EH (cell line): ENCODE results near the gene EIF3CL.
"Not testable (repeated sequence)": the region's sequence is repeated elsewhere in the genome, so short reads cannot be mapped to it uniquely, and the experiment has no call there.

Experiments
- DNase-seq: peaks from one replicate; pipeline ENCODE4 v3.0.0-alpha.2; 2015; ENCODE audit warnings: low read depth

The EIF3CL gene

DNA sequence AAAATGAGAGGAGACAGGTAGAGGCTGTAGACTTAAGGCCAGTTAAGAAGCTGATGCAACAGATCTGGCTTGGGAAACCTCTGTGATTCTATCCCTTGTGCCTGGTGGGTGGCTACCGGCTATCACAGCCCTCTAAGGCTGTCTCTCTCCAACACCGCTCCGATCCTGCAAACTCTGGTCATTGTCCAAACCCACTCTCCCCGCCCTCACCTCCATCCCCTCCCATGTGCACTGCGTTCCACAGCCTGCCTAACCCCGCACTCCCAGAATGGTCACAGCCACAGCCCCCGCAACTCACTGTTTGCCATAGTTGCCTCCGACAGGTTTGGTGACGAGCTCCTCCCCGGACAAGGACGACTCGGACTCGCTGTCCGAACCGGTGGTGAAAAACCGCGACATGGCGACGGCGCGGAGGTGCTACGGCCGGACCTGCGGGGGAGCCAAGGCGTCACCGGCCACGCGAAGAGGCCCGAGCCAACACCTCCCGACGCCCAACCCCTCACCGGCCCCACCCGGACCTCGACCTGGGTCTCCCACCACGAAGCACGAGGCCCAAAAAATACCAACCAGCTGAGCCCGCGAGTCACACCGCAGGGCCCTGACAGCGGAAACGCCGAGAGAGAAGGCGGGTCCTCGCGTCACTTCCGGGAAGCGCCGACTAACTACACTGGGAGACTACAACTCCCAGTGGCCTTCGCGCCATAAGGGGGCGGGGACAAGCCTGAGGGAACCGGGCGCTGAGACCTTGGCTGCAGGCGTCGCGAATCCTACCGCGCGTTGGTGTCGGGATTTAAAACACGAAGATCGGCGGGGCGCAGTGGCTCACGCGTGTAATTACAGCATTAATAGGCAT is at the start of gene EIF3CL:
TSS of gene EIF3CL (minus strand) at position 622 of the 853 bp plus-strand sequence. CDS start at position 399, 223 bp downstream.
- DNase-seq, result not testable (repeated sequence)

DNA sequence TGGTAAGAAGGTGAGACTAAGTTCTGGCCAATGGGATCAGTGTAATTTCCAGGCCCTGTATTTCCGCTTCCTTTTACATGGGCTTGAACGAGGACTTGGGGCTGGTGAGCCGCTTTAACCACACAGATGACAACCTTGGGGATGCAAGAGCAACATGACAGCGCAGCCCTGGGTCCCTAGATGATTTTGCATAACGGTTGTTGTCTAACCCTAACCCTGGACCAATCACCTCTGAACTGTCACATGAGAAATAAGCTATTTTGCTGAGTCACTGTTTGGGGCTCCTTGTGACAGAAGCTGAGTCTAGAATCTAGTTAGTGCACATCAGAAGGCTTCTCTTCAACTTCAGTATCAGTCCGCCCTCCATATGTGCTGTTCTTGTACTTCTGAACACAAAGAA is 43.4 kb upstream of the EIF3CL start:
- DNase-seq, result not testable (repeated sequence)

DNA sequence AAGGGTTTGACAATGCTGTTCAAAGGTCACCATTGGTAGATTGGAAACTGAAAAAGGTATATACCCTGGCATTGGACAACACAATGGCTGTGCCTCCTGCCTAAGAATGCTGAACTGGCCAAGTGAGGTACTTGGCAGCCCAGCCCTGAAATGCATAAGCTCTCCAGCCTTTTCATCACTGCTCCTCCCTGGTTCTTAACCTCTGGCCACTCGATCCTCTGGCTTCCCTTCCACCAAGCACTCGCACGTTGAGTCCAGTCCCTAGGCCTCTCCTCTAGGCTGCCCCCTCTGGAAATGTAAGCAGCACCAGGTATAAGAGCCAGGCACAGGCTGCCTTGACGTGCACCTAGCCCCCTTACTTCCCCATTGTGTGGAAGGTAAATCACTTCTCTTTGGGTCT is 42.7 kb upstream of the EIF3CL start:
- not testable (repeated sequence) for DNase-seq

DNA sequence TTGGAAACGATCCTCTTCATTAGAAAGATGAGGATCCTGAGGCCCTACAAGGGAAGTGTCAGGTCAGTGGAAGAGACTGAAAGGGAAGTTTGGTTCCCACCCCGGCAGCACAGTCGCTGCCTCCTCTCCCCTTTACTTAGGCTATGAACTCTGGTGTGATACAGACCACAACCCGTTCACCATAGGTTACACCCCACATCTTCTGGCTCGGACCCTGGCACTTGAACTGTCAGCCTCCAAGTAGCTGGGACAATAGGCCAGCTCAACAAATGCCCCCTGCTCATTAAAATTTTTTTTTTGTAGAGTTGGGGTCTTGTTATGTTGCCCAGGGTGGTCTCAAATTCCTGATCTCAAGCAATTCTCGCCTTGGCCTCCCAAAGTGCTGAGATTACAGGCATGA is 40.3 kb upstream of the EIF3CL start:
- DNase-seq, result not testable (repeated sequence)

- DNase-seq, result not testable (repeated sequence)
These were observed 35.3 kb upstream of the EIF3CL start for GRCh38 chr16:28438899-28439298.

- DNase-seq, result not testable (repeated sequence)
These were observed 31.7 kb upstream of the EIF3CL start for GRCh38 chr16:28435340-28435739.

DNA sequence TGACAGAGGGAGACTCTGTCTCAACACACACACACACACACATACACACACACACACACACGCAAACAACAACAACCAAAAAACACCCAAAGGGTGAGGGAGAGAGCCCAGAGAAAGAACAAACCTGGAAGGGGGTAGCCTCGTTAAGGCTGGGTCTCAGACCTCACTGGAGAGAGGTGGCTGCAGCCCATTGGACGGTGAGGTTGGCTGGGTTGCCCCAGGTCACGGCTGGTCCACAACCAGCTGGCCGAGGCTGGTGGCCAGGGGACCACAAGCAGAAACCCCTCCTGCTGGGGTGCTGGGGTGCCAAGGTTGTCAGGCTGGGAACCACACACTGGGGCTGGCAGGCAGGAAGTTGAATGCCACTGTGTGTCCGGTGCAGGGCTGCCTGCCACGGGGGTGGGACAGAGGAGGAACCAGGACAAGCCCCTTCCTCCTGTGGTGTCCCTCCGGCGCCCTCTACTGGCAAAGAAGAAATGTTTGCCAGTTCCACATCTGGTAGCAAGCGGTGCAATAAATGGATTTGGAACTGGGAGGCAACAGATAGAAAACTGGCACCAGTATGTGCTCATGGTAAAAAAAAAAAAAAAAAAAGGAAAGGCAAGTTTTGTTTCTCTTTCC is 22.5 kb upstream of the EIF3CL start:
- not testable (repeated sequence) for DNase-seq

GRCh38 chr16:28421071-28421750 is 17.6 kb upstream of the EIF3CL start:
- not testable (repeated sequence) for DNase-seq

DNA sequence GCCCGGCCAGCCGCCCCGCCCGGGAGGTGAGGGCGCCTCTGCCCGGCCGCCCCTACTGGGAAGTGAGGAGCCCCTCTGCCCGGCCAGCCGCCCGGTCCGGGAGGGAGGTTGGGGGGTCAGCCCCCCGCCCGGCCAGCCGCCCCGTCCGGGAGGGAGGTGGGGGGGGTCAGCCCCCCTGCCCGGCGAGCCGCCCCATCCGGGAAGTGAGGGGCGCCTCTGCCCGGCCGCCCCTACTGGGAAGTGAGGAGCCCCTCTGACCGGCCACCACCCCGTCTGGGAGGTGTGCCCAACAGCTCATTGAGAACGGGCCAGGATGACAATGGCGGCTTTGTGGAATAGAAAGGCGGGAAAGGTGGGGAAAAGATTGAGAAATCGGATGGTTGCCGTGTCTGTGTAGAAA is 13.4 kb upstream of the EIF3CL start:
- not testable (repeated sequence) for DNase-seq

DNA sequence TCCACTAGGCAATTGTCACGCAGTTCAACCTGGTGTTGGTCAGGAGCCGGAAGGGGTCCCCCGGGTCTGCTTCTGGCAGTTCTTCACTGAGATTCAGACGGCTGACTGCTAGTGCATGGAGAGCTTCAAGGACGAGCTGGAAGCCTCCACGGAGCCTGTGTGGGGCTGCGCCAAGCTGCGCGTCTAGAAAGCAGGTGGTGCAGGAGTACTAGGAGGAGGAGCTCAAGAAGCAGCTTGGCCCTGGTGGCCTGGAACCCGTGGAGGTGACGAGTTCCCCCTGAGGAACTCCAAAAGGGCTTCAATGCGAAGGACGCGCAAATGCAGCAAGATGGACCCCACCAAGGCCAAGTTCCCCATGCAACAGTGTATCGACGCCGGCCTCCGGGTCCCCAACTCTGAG is 10.9 kb upstream of the EIF3CL start:
- DNase-seq, result not testable (repeated sequence)

DNA sequence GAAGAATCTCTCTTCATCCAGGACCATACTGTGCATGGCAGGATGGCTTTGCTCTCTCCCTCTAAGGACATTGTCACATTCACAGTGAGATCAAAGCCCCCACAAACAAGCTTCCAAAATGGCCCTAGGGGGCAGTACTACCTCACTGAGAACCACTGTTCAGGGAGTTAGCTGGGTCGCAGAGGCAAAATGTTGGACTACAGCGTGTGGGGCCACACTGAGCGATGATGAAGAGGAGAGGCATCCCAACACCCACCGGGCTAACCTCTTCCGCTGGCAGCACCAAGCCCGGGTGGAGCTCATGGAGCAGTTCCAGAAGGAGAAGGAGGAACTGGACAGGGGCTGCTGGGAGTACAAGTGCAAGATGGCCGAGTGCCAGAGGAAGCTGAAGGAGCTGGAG is 9.9 kb upstream of the EIF3CL start:
- not testable (repeated sequence) for DNase-seq

DNA sequence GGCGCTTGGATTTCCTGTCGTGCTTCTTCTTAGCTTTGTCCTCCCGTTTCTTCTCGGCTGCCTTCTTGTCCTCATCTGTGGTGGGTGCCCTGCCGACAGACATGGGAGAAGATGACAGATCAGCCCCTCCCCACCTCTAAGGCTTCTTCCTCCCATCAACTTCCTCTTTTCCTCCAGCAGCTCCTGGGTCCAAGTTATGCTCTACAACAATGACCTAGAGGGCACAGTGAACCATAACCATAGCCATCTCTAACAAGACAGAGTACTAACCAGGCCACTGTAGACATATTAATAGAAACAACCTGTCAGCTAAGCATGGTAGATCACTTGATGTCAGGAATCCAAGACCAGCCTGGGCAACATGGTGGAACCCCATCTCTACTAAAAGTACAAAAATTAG is 11.6 kb downstream of the EIF3CL start:
- DNase-seq, result not testable (repeated sequence)

DNA sequence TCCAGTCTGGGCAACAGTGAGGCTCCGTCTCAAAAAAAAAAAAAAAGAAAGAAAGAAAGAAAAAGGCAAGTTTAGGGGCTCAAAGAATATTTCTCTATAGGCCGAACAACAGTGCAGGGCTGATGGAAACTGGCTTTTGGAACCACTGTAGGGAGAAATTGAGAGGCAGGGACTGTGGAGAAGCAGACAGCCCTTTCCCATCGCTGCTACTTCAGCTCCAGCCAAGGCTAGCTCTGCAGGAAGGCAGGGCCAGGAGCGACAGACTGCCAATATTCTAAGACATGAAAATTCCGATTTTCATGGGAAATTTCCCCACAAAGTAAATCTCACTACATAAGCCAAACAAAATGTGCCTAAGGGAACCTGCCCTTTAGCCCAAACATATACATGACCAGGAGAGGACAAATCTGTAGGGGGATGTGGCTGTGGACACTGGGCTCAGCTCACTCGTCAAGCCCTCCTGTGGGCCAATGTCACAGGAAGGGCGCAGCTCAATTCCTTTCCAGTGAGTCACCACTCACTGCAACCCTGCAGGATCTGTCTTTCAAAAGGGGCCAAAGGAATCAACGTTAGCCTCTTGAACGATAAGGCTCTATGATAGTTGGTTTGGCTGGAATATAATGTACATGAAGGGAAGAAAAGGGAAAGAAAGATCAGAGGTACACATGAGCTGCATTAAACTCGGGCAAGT is 21.3 kb downstream of the EIF3CL start:
- not testable (repeated sequence) for DNase-seq

- DNase-seq, result not testable (repeated sequence)
These were observed 25.8 kb downstream of the EIF3CL start for GRCh38 chr16:28377822-28378221.

DNA sequence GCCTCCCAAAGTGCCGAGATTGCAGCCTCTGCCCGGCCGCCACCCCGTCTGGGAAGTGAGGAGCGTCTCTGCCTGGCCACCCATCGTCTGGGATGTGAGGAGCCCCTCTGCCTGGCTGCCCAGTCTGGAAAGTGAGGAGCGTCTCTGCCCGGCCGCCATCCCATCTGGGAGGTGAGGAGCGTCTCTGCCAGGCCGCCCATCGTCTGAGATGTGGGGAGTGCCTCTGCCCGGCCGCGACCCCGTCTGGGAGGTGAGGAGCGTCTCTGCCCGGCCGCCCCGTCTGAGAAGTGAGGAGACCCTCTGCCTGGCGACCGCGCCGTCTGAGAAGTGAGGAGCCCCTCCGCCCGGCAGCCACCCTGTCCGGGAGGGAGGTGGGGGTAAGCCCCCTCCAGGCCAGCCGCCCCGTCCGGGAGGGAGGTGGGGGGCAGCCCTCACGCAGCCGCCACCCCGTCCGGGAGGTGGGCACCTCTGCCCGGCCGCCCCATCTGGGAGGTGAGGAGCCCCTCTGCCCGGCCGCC is 26.5 kb downstream of the EIF3CL start:
- not testable (repeated sequence) for DNase-seq

DNA sequence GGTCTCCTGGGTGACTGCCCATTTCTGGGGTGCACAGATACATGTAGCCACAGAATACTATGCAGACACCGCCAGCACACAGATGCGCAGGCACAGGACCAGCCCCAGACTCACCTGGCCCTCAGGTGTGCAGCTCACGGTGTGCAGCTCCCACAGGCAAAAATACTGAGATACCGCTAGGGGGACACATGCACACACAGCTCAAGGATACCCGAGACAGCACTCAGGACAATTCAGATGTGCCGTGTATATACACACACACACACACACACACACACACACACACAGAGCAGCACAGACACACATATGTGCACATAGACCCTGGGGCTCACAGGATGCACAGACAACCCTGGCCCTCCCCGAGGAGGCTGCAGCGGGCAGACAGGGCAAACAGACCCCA is 28.5 kb downstream of the EIF3CL start:
- not testable (repeated sequence) for DNase-seq

DNA sequence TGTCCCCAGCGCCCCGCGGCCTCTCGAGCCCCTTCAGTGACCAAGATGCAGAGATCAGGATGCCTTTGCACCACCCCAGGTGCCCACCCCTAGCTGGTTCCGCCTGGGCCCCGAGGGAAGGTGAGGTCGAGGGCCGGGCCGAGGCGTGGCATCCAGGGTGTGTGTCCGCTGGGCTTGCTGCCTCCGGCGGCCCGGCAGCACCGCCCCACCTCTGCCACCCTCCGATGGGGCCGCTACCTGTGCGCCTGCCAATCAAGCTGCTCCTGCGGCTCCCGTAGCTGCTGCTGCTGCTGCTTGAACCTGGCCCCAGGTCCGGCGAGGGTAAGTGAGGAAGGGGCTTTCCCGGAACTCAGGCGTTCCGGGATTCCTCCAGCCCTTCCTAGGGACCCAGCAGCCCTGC is 29.4 kb downstream of the EIF3CL start:
- not testable (repeated sequence) for DNase-seq

DNA sequence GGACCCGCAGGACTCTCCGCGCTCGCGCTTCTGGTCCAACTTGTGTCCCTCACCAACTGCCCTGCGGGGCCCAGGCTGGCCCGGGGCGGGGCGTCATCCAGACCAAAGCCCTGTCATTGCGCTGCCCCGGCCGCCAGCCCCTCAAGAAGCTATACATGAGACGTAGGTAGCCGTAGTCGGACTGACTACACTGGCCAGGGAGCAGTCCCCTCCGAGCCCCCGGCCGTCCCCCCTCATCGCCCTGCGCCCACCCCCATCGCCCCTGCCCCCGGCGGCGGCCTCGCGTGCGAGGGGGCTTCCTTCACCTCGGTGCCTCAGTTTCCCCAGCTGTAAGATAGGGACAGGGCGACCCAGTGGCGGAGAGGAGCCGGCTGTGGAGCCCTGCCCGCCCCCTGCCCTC is 35.7 kb downstream of the EIF3CL start:
- not testable (repeated sequence) for DNase-seq

DNA sequence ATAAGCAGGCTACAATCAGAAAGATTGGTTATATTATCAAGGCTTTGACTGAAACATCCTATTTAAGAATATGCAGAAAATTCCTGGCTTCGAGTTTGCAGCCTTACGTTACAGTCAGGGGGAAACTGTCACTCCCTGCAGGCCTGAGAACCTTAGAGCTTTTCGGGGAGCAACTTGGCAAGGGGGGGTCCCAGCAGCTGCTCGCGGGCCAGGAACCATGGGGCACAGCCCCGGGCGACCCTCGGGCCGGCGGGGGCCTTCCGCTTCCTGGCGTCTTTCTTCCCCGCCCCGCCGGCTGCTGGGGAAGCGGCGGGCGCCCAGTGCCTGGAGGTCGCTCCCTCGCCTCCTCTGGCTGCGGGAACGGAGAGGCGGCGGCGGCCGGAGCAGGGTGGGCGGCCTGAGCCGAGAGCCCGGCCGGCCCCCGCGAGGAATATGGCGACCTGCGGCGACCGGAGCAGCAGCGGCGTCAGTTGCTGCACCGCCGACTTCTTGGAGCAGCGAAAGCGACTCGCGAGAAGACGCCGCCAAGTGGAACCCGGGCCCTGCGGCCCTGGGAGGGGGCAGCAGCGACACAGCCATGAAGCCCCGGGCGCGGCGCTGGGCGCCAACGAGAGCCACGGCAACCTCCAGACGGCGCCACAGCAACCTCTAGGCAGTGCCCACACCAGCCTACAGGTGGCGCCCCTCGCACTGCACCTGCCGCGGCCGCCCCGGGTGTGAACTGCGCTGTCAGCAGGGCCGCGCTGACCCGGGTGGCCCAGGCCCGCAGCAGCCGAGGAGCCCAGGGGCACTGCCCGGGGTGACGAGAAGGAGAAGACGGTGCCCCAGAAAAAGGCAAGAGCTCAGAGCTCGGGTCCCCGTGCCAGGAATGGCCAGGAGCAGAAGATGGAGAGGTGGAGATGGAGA is 39.1 kb downstream of the EIF3CL start:
- DNase-seq, result not testable (repeated sequence)

- not testable (repeated sequence) for DNase-seq
These were observed 40.2 kb downstream of the EIF3CL start, which contains the start of gene NPIPB6 for GRCh38 chr16:28363408-28363807. TSS of gene NPIPB6 (minus strand) at chr16:28363508. CDS start at chr16:28362822, 686 bp downstream.

DNA sequence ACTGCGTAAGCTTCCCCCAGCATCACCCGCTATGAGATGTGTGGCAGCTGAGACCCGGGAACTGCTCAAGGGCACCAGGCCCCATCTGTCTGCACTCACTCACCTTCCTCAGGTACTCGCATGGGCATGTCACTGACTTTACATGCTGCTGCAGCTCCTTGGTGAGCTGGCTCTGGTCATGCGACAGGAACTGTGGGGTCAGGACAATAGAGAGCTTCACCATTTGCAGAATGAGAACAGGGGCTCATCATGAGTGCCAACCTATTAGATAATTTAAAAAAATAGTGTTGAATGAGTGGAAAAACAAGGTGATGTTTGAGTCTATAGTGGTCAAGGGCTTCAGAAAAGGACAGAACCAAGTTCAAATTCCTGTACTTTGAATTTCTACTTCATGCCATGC is 41.0 kb downstream of the EIF3CL start:
- not testable (repeated sequence) for DNase-seq
